Upper lobe of left lung (tissue), 4 donors: ENCODE data around the gene PHEX.

Source experiments
- CTCF ChIP-seq, 6 experiments: fragments of 450-650 bp in 4 of 6; fragments of 200-600 bp in 2 of 6; sonication (generic) in 2 of 6; IDR thresholded peaks; one replicate each; pipeline ENCODE4 v1.5.1; 2016 to 2019; ENCODE audit warnings: antibody characterized with exemption in 6 of 6
- EP300 ChIP-seq, 4 donors: sonication (generic); formaldehyde crosslinking; IDR thresholded peaks; one replicate each; pipeline ENCODE4 v1.5.1; 2017; ENCODE audit warnings: antibody characterized with exemption in 4 of 4, control low read depth in 2 of 4
- POLR2A ChIP-seq, 4 donors: fragments of 450-650 bp; IDR thresholded peaks; one replicate each; pipeline ENCODE4 v1.5.1; 2016 to 2017; ENCODE audit warnings: antibody characterized with exemption in 4 of 4, mild to moderate bottlenecking in 2 of 4
- POLR2AphosphoS5 ChIP-seq, 2 donors: sonication (generic); formaldehyde crosslinking; IDR thresholded peaks; one replicate each; pipeline ENCODE4 v1.5.1; 2017; ENCODE audit warnings: antibody characterized with exemption in 2 of 2

- no peak for TF ChIP-seq CTCF (IDR thresholded peaks at IDR 0.05)
- no peak for TF ChIP-seq POLR2A (IDR thresholded peaks at IDR 0.05)
- TF ChIP-seq POLR2AphosphoS5 (IDR thresholded peaks at IDR 0.05) = no peak
- TF ChIP-seq EP300 (IDR thresholded peaks at IDR 0.05) = no peak
Observed at GRCh38 chrX:22249371-22249770, 217.2 kb downstream of the PHEX start.
